HFFc6 (cell line): Measurements from ENCODE around the gene TFEB. TPM values are rescaled to one million over a fixed set of nuclear protein-coding genes. Genes with fewer than 3 reads are reported as not detected.
"Not testable (repeated sequence)": the region's sequence is repeated elsewhere in the genome, so short reads cannot be mapped to it uniquely, and the experiment has no call there.

Experiments used
- DNase-seq: peaks from one replicate; pipeline ENCODE4 v3.0.0-alpha.2; 2018
- H3K27ac Mint-ChIP-seq: 2 replicates; pipeline ENCODE4 v1.8.0; 2020; ENCODE audit warnings: mild to moderate bottlenecking, mixed read lengths
- H3K27me3 Mint-ChIP-seq: 2 replicates; pipeline ENCODE4 v1.8.0; 2021; ENCODE audit warnings: mild to moderate bottlenecking, moderate library complexity, mixed read lengths; ENCODE audit not compliant: insufficient read depth
- H3K36me3 Mint-ChIP-seq: 2 replicates; pipeline ENCODE4 v1.8.0; 2021; ENCODE audit warnings: low read depth, mixed read lengths
- H3K4me1 Mint-ChIP-seq: 2 replicates; pipeline ENCODE4 v1.8.0; 2020; ENCODE audit warnings: low read depth, mixed read lengths
- H3K4me3 Mint-ChIP-seq: 2 replicates; pipeline ENCODE4 v1.8.0; 2020; ENCODE audit warnings: mild to moderate bottlenecking, moderate library complexity, mixed read lengths
- H3K9me3 Mint-ChIP-seq: 2 replicates; pipeline ENCODE4 v1.8.0; 2020; ENCODE audit warnings: mild to moderate bottlenecking, mixed read lengths
- CTCF ChIP-seq: fragments of 200-600 bp; sonication (generic); IDR thresholded peaks from 2 replicates; pipeline ENCODE4 v1.5.0; 2021; ENCODE audit warnings: antibody characterized with exemption, mild to moderate bottlenecking
- total RNA-seq, 6 experiments: library from RNA; stranded (reverse); fragmentation: NEBNext Ultra II Directional; extraction: Animal tissue kit (Norgen Biotek cat#: 25700); gene quantifications; 2 replicates in 1 of 6; 3 replicates in 5 of 6; pipeline ENCODE4 v1.2.3, GENCODE V29; 2021

Gene TFEB
- total RNA-seq, 6 experiments from 2014 or later: 8.7 to 14.2 (median 11.0) TPM

- H3K36me3 Mint-ChIP-seq: no peaks in the 10 kb centered on the region; the same call in 1 of the 2 replicates
- H3K27ac Mint-ChIP-seq: peak overlapping the region; percentile 77
- no peak for TF ChIP-seq CTCF
- H3K9me3 Mint-ChIP-seq: no peaks in the 10 kb centered on the region
- H3K27me3 Mint-ChIP-seq: peaks cover 4% of the 10 kb centered on the region
- H3K4me3 Mint-ChIP-seq: no peak overlapping the region; the same call in 1 of the 2 replicates
- peaks cover 33% of the 10 kb centered on the region for H3K4me1 Mint-ChIP-seq
- DNase-seq: peak; percentile 92
These were observed 31.9 kb upstream of the TFEB start for GRCh38 chr6:41767112-41767833.

- not testable (repeated sequence) for H3K4me3 Mint-ChIP-seq, H3K27ac Mint-ChIP-seq, H3K36me3 Mint-ChIP-seq, H3K9me3 Mint-ChIP-seq, DNase-seq, H3K27me3 Mint-ChIP-seq
- H3K4me1 Mint-ChIP-seq: peaks cover 33% of the 10 kb centered on the region
These were observed 30.7 kb upstream of the TFEB start for GRCh38 chr6:41766043-41766664.

- H3K27ac Mint-ChIP-seq: no peak overlapping the region
- no peaks in the 10 kb centered on the region for H3K9me3 Mint-ChIP-seq
- peaks cover 10% of the 10 kb centered on the region for H3K27me3 Mint-ChIP-seq
- TF ChIP-seq CTCF: no peak
- no peaks in the 10 kb centered on the region for H3K36me3 Mint-ChIP-seq
- H3K4me1 Mint-ChIP-seq: peaks cover 27% of the 10 kb centered on the region
- no peak for DNase-seq
- no peak overlapping the region for H3K4me3 Mint-ChIP-seq
These were observed 28.1 kb upstream of the TFEB start for GRCh38 chr6:41763470-41763869.

GRCh38 chr6:41759905-41760579 lies 24.6 kb upstream of the TFEB start:
- no peak for TF ChIP-seq CTCF
- peaks cover 8% of the 10 kb centered on the region for H3K27me3 Mint-ChIP-seq
- no peak overlapping the region for H3K4me3 Mint-ChIP-seq
- H3K4me1 Mint-ChIP-seq: no peaks in the 10 kb centered on the region
- DNase-seq: no peak
- no peak overlapping the region for H3K27ac Mint-ChIP-seq
- H3K9me3 Mint-ChIP-seq: no peaks in the 10 kb centered on the region
- no peaks in the 10 kb centered on the region for H3K36me3 Mint-ChIP-seq

- DNase-seq: no peak
- Mint-ChIP-seq H3K36me3 (no peaks in the 10 kb centered on the region), H3K4me3 (no peak overlapping the region), H3K9me3 (no peaks in the 10 kb centered on the region), H3K4me1 (no peaks in the 10 kb centered on the region), H3K27me3 (peaks cover 8% of the 10 kb centered on the region), H3K27ac (no peak overlapping the region)
- no peak for TF ChIP-seq CTCF
These were observed 23.9 kb upstream of the TFEB start for GRCh38 chr6:41759106-41759904.
